SU-DHL-6 (cell line): ENCODE data around the gene PRODH2.

Source experiments
- H2AFZ ChIP-seq: fragments of 200-600 bp; sonication (generic); 2 replicates; pipeline ENCODE4 v1.6.1; 2014; ENCODE audit warnings: low read depth, mild to moderate bottlenecking, moderate library complexity, mixed read lengths, antibody characterized with exemption, low read length; ENCODE audit not compliant: severe bottlenecking
- H3F3A ChIP-seq: fragments of 200-600 bp; shearing (Covaris generic); 2 replicates; pipeline ENCODE4 v1.6.0; 2016; ENCODE audit warnings: antibody characterized with exemption, mild to moderate bottlenecking; ENCODE audit not compliant: insufficient read depth
- H3K27ac ChIP-seq: fragments of 200-600 bp; sonication (generic); 2 replicates; pipeline ENCODE4 v1.5.1; 2016; ENCODE audit warnings: low read depth, mild to moderate bottlenecking, low read length, moderate library complexity, mixed read lengths
- H3K27me3 ChIP-seq: fragments of 200-600 bp; sonication (generic), shearing (Covaris generic); 2 replicates; pipeline ENCODE4 v1.6.0; 2014; ENCODE audit warnings: mild to moderate bottlenecking, low read length
- H3K36me3 ChIP-seq: fragments of 200-600 bp; sonication (generic); 2 replicates; pipeline ENCODE4 v1.6.1; 2014; ENCODE audit warnings: mild to moderate bottlenecking, low read length, mixed read lengths
- H3K4me2 ChIP-seq: fragments of 300-600, 200-600 bp; shearing (Covaris generic), sonication (generic); 2 replicates; pipeline ENCODE4 v1.6.0; 2014; ENCODE audit warnings: low read length, low read depth, mild to moderate bottlenecking; ENCODE audit not compliant: poor library complexity, severe bottlenecking
- H3K4me3 ChIP-seq: fragments of 200-600 bp; sonication (generic); 2 replicates; pipeline ENCODE4 v1.5.1; 2014; ENCODE audit warnings: antibody characterized with exemption, low read length, mild to moderate bottlenecking, mixed read lengths; ENCODE audit not compliant: insufficient read depth, poor library complexity, severe bottlenecking
- H3K79me2 ChIP-seq: fragments of 200-600 bp; sonication (generic); 2 replicates; pipeline ENCODE4 v1.6.1; 2014; ENCODE audit warnings: mild to moderate bottlenecking, low read length, moderate library complexity; ENCODE audit not compliant: insufficient read depth
- H3K9ac ChIP-seq: fragments of 200-600 bp; sonication (generic); 2 replicates; pipeline ENCODE4 v1.7.0; 2014; ENCODE audit warnings: mild to moderate bottlenecking, low read length
- H3K9me2 ChIP-seq: fragments of 200-600 bp; sonication (generic); replicated peaks from 2 replicates; pipeline ENCODE4 v1.6.1; 2014; ENCODE audit warnings: low read length; ENCODE audit not compliant: insufficient read depth
- H3K9me3 ChIP-seq: fragments of 200-600 bp; sonication (generic); 2 replicates; pipeline ENCODE4 v1.6.1; 2014; ENCODE audit warnings: low read length, mixed read lengths; ENCODE audit not compliant: insufficient read depth
- H4K20me1 ChIP-seq: fragments of 200-600 bp; sonication (generic); 2 replicates; pipeline ENCODE4 v1.6.1; 2014; ENCODE audit warnings: low read depth, mild to moderate bottlenecking, antibody characterized with exemption, low read length, moderate library complexity, mixed read lengths
- CTCF ChIP-seq: fragments of 200-600 bp; sonication (generic); IDR thresholded peaks from one replicate; pipeline ENCODE4 v1.5.1; 2017; ENCODE audit warnings: antibody characterized with exemption, mild to moderate bottlenecking, low read length, moderate library complexity; ENCODE audit not compliant: insufficient read depth, poor library complexity, severe bottlenecking
- EZH2phosphoT487 ChIP-seq: fragments of 200-600 bp; sonication (generic), shearing (Covaris generic); conservative IDR thresholded peaks from 2 replicates; pipeline ENCODE4 v1.6.1; 2018; ENCODE audit warnings: mild to moderate bottlenecking, antibody characterized with exemption, low read length, moderate library complexity, mixed read lengths

The PRODH2 gene

GRCh38 chr19:35847911-35848310 is 35.3 kb upstream of the PRODH2 start:
- no peak overlapping the region for H3K27ac ChIP-seq
- H3K79me2 ChIP-seq = no peaks in the 10 kb centered on the region
- no peaks in the 10 kb centered on the region for H4K20me1 ChIP-seq
- H3K27me3 ChIP-seq = no peaks in the 10 kb centered on the region
- H3F3A ChIP-seq = no peaks in the 10 kb centered on the region
- H3K4me2 ChIP-seq = no peak overlapping the region
- H3K9ac ChIP-seq = no peak overlapping the region
- H3K4me3 ChIP-seq = no peak overlapping the region
- H3K9me2 ChIP-seq = no peaks in the 10 kb centered on the region
- TF ChIP-seq CTCF (no peak), EZH2phosphoT487 (no peak)
- H2AFZ ChIP-seq = no peak overlapping the region
- no peaks in the 10 kb centered on the region for H3K36me3 ChIP-seq
- H3K9me3 ChIP-seq = no peaks in the 10 kb centered on the region

- Histone ChIP-seq H3K9ac (no peak overlapping the region), H3K9me2 (no peaks in the 10 kb centered on the region), H3K36me3 (no peaks in the 10 kb centered on the region), H3K4me3 (no peak overlapping the region), H3K4me2 (no peak overlapping the region), H2AFZ (no peak overlapping the region), H3K9me3 (no peaks in the 10 kb centered on the region), H3K27ac (no peak overlapping the region), H4K20me1 (no peaks in the 10 kb centered on the region), H3F3A (no peaks in the 10 kb centered on the region), H3K79me2 (no peaks in the 10 kb centered on the region), H3K27me3 (no peaks in the 10 kb centered on the region)
- TF ChIP-seq CTCF = no peak
- no peak for TF ChIP-seq EZH2phosphoT487
Measured at GRCh38 chr19:35846038-35846668, 33.5 kb upstream of the PRODH2 start.

- Histone ChIP-seq H2AFZ (no peak overlapping the region), H3K27me3 (no peaks in the 10 kb centered on the region), H3K9ac (no peak overlapping the region), H3K27ac (no peak overlapping the region), H3K36me3 (no peaks in the 10 kb centered on the region), H3K79me2 (no peaks in the 10 kb centered on the region), H3K9me3 (no peaks in the 10 kb centered on the region), H3F3A (no peaks in the 10 kb centered on the region), H4K20me1 (no peaks in the 10 kb centered on the region), H3K9me2 (no peaks in the 10 kb centered on the region), H3K4me3 (no peak overlapping the region), H3K4me2 (no peak overlapping the region)
- no peak for TF ChIP-seq EZH2phosphoT487
- TF ChIP-seq CTCF = no peak
Measured at GRCh38 chr19:35845215-35846037, 32.8 kb upstream of the PRODH2 start.
